Natural killer cell (primary cell): ENCODE data around the gene SPSB4. TPM values are rescaled to one million over a fixed set of nuclear protein-coding genes. Genes with fewer than 3 reads are reported as not detected.

Source experiments
- ATAC-seq, 3 donors: fragments of 150-1000 bp in 2 of 3; fragments of 200-7000 bp in 1 of 3; cut with Tn5 transposase; 1 replicate in 1 of 3; 2 replicates in 2 of 3; pipeline ENCODE4 v1.10.0; 2021; ENCODE audit warnings: mild to moderate bottlenecking in 2 of 3, moderate library complexity in 2 of 3
- DNase-seq, 2 donors: peaks; one replicate each; pipeline versions ENCODE4 v3.0.0 to v3.0.0-alpha.2; 2013 to 2021; ENCODE audit warnings: mixed read lengths in 1 of 2
- H3K27ac ChIP-seq: one replicate; pipeline ENCODE4 v1.5.1; 2013; ENCODE audit warnings: mild to moderate bottlenecking, low read length
- H3K27me3 ChIP-seq: one replicate; pipeline ENCODE4 v1.6.1; 2013; ENCODE audit warnings: low read length; ENCODE audit not compliant: control insufficient read depth, insufficient read depth
- H3K36me3 ChIP-seq: one replicate; pipeline ENCODE4 v1.6.1; 2013; ENCODE audit warnings: low read length; ENCODE audit not compliant: control insufficient read depth, insufficient read depth
- H3K4me1 ChIP-seq: one replicate; pipeline ENCODE4 v1.6.1; 2013; ENCODE audit warnings: low read length; ENCODE audit not compliant: control insufficient read depth, insufficient read depth
- H3K4me3 ChIP-seq: one replicate; pipeline ENCODE4 v1.5.1; 2013; ENCODE audit warnings: low read length
- H3K9me3 ChIP-seq: one replicate; pipeline ENCODE4 v1.6.1; 2013; ENCODE audit warnings: low read length; ENCODE audit not compliant: control insufficient read depth, insufficient read depth
- H3K27ac Mint-ChIP-seq, 2 donors: one replicate each; pipeline ENCODE4 v1.8.0; 2022; ENCODE audit warnings: mild to moderate bottlenecking in 2 of 2, mixed read lengths in 2 of 2, moderate library complexity in 1 of 2
- H3K27me3 Mint-ChIP-seq, 2 donors: one replicate each; pipeline ENCODE4 v1.8.0; 2022; ENCODE audit warnings: low read depth in 2 of 2, mixed read lengths in 2 of 2
- H3K36me3 Mint-ChIP-seq: one replicate; pipeline ENCODE4 v1.8.0; 2022; ENCODE audit warnings: mixed read lengths
- H3K4me1 Mint-ChIP-seq, 2 donors: one replicate each; pipeline ENCODE4 v1.8.0; 2022; ENCODE audit warnings: mixed read lengths in 2 of 2
- H3K4me3 Mint-ChIP-seq: one replicate; pipeline ENCODE4 v1.8.0; 2022; ENCODE audit warnings: mild to moderate bottlenecking, moderate library complexity, mixed read lengths
- H3K9me3 Mint-ChIP-seq, 2 donors: one replicate each; pipeline ENCODE4 v1.8.0; 2022; ENCODE audit warnings: mixed read lengths in 2 of 2
- CTCF ChIP-seq: fragments of 200-600 bp; IDR thresholded peaks from one replicate; pipeline ENCODE4 v1.8.0; 2022; ENCODE audit warnings: antibody characterized with exemption
- WGBS: methylation state at CpG from one replicate; pipeline ENCODE4 v1.1.7; 2013; ENCODE audit warnings: missing lambda C conversion rate; ENCODE audit not compliant: insufficient coverage; 5-methylcytosine and 5-hydroxymethylcytosine counted together
- intact Hi-C: fragments of 100-400 bp; cut with micrococcal nuclease; formaldehyde crosslinking; loops from one replicate; pipeline ENCODE4 v1.14.2; 2022
- total RNA-seq, 4 donors: library from RNA; stranded (reverse); fragments of 120-200 nt in 1 of 4; gene quantifications; one replicate each; pipeline versions ENCODE4 v1.2.3 to v1.2.4, GENCODE V29; 2013 to 2022

SPSB4 gene
- total RNA-seq, 3 donors from 2014 or later (not counting 1 experiment from before 2014, with no cell fraction given): not detected

DNA sequence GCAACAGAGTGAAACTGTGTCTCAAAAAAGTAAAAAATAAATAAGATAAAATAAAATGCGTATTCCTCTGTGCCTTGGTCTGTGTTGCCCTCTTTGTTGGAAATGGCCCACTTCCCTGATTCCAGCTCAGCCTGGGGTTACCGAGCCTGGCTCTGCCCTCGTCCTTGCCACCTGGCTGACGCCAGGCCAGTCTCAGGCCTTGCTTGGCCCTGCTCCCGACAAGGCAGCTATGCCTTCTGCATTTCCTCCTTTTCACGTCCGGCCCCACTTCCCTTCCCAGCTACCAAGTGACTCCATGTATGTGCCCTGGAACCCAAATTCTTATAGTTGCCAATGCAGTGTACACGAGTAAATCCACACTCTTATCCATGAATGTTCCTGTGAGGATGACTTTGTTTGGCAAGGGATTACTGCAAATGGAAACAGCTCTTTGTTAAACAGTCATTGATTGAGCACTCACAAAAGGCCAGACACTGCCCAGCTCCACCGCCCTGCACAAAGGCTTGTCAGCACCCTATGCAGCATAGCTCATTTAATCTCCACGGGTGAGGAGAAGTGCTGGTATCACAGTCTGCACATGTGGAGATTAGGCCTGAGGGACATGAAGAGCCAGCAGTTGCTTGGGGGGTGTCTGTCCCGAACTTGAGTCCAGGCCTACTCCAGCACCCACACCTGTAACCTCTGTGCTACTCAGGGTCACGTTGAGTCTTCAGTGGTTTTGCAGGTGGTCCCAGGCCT is 25.1 kb downstream of the SPSB4 start:
- no peak for DNase-seq
- Mint-ChIP-seq H3K27me3 (no peaks in the 10 kb centered on the region), H3K36me3 (no peaks in the 10 kb centered on the region), H3K9me3 (no peaks in the 10 kb centered on the region), H3K4me1 (peaks cover 13 to 17% of the 10 kb centered on the region in 2 donors), H3K4me3 (no peak overlapping the region), H3K27ac (peak overlapping the region in 1 of 2 donors; percentile 83)
- 89% methylated on average over 12 of the region's 12 CpGs for WGBS
- intact Hi-C loops: no loop called here
- H3K36me3 ChIP-seq: no peaks in the 10 kb centered on the region
- no peak overlapping the region for H3K27ac ChIP-seq
- no peak for ATAC-seq
- H3K9me3 ChIP-seq: no peaks in the 10 kb centered on the region
- no peak overlapping the region for H3K4me3 ChIP-seq
- peaks cover 6% of the 10 kb centered on the region for H3K4me1 ChIP-seq
- H3K27me3 ChIP-seq: no peaks in the 10 kb centered on the region
- no peak for TF ChIP-seq CTCF

- ATAC-seq (peak in 2 of 3 donors; percentile 59 to 70), DNase-seq (peak in 1 of 2 donors; percentile 20)
- H3K27ac Mint-ChIP-seq: peak overlapping the region in 1 of 2 donors; percentile 83
- no peaks in the 10 kb centered on the region for H3K27me3 Mint-ChIP-seq
- Histone ChIP-seq H3K9me3 (no peaks in the 10 kb centered on the region), H3K4me1 (peaks cover 6% of the 10 kb centered on the region), H3K27ac (no peak overlapping the region), H3K27me3 (no peaks in the 10 kb centered on the region), H3K36me3 (no peaks in the 10 kb centered on the region), H3K4me3 (no peak overlapping the region)
- WGBS: 23% methylated on average over 23 of the region's 23 CpGs
- intact Hi-C loops: no loop called here
- no peaks in the 10 kb centered on the region for H3K36me3 Mint-ChIP-seq
- no peak for TF ChIP-seq CTCF
- no peaks in the 10 kb centered on the region for H3K9me3 Mint-ChIP-seq
- H3K4me3 Mint-ChIP-seq: peak overlapping the region; percentile 72
- peaks cover 13 to 17% of the 10 kb centered on the region in 2 donors for H3K4me1 Mint-ChIP-seq
Observed at GRCh38 chr3:141076797-141077571, 25.8 kb downstream of the SPSB4 start.

- Histone ChIP-seq H3K27ac (no peak overlapping the region), H3K4me1 (peaks cover 6% of the 10 kb centered on the region), H3K27me3 (no peaks in the 10 kb centered on the region), H3K4me3 (no peak overlapping the region), H3K9me3 (no peaks in the 10 kb centered on the region), H3K36me3 (no peaks in the 10 kb centered on the region)
- DNase-seq (no peak), ATAC-seq (no peak)
- peak overlapping the region in 1 of 2 donors; percentile 83 for H3K27ac Mint-ChIP-seq
- no peaks in the 10 kb centered on the region for H3K27me3 Mint-ChIP-seq
- TF ChIP-seq CTCF: no peak
- H3K4me3 Mint-ChIP-seq: peak overlapping the region; percentile 72
- no peaks in the 10 kb centered on the region for H3K9me3 Mint-ChIP-seq
- WGBS: 87% methylated on average over 6 of the region's 6 CpGs
- H3K4me1 Mint-ChIP-seq: peaks cover 13 to 17% of the 10 kb centered on the region in 2 donors
- H3K36me3 Mint-ChIP-seq: no peaks in the 10 kb centered on the region
- intact Hi-C loops: no loop called here
Observed at GRCh38 chr3:141077631-141078030, 26.5 kb downstream of the SPSB4 start.
